Stimulated activated CD8-positive, alpha-beta memory T cell treated with anti-CD3 and anti-CD28 coated beads, Interleukin-7, amount 100 ng/mL, for 1 hour (primary cell): Measurements from ENCODE around the gene MESP1.

Experiments
- DNase-seq, 2 donors: peaks; one replicate each; pipeline ENCODE4 v3.0.0-alpha.2; 2020; ENCODE audit warnings: low read depth in 2 of 2

MESP1 gene

GRCh38 chr15:89781055-89781454 lies 30.0 kb upstream of the MESP1 start:
- DNase-seq = no peak

- DNase-seq = no peak
These were observed 29.6 kb upstream of the MESP1 start for GRCh38 chr15:89780601-89781000.

GRCh38 chr15:89778861-89779260 lies 27.8 kb upstream of the MESP1 start:
- no peak for DNase-seq

- no peak for DNase-seq
These were observed 26.8 kb upstream of the MESP1 start for GRCh38 chr15:89777782-89778380.

- no peak for DNase-seq
These were observed 26.2 kb upstream of the MESP1 start for GRCh38 chr15:89777073-89777751.

- DNase-seq = peak; percentile 5 to 12
These were observed 25.4 kb upstream of the MESP1 start, which contains the start of gene MESP2 for GRCh38 chr15:89776274-89777072. Gene MESP2 (plus strand): TSS chr15:89776332. CDS start chr15:89776358, 26 bp downstream.

- no peak for DNase-seq
These were observed 24.8 kb upstream of the MESP1 start for GRCh38 chr15:89775815-89776214.

GRCh38 chr15:89774492-89774891 lies 23.4 kb upstream of the MESP1 start:
- no peak for DNase-seq

GRCh38 chr15:89772932-89773583 lies 22.0 kb upstream of the MESP1 start:
- DNase-seq = no peak

GRCh38 chr15:89770041-89770440 lies 19.0 kb upstream of the MESP1 start:
- no peak for DNase-seq

- DNase-seq = no peak
These were observed 18.3 kb upstream of the MESP1 start for GRCh38 chr15:89769366-89769765.

- no peak for DNase-seq
These were observed 17.0 kb upstream of the MESP1 start for GRCh38 chr15:89768071-89768500.

GRCh38 chr15:89767411-89767915 lies 16.4 kb upstream of the MESP1 start:
- DNase-seq = no peak

GRCh38 chr15:89766357-89767311 lies 15.6 kb upstream of the MESP1 start:
- DNase-seq = no peak

- no peak for DNase-seq
These were observed 14.6 kb upstream of the MESP1 start for GRCh38 chr15:89765694-89766093.

- DNase-seq = no peak
These were observed 10.9 kb upstream of the MESP1 start for GRCh38 chr15:89761929-89762328.

- no peak for DNase-seq
These were observed 10.2 kb upstream of the MESP1 start for GRCh38 chr15:89761009-89761831.

GRCh38 chr15:89760303-89761008 lies 9.4 kb upstream of the MESP1 start:
- peak; percentile 34 to 46 for DNase-seq

GRCh38 chr15:89759835-89760234 lies 8.8 kb upstream of the MESP1 start:
- no peak for DNase-seq
